ENCODE measurements around the gene CLIP4.

- TF ChIP-seq CTCF (IDR thresholded peaks at IDR 0.05; ENCODE audit: borderline replicate concordance, extremely low read depth, low read length, poor library complexity, severe bottlenecking) (no peak), EZH2 (IDR thresholded peaks at IDR 0.05; ENCODE audit: borderline replicate concordance, low read depth, low read length, severe bottlenecking) (no peak)
Measured at GRCh38 chr2:29071032-29071975, 43.9 kb upstream of the CLIP4 start.

Measured in DND-41 (cell line).